Kidney (tissue), 14 donors: ENCODE measurements around the gene MTERF4. TPM values are rescaled to one million over a fixed set of nuclear protein-coding genes. Genes with fewer than 3 reads are reported as not detected.
A peak's percentile ranks its signal among the peaks of the same experiment; 100 is the strongest.

Experiments used
- DNase-seq, 5 donors: peaks; one replicate each; pipeline ENCODE4 v3.0.0-alpha.2; 2013 to 2020
- FAIRE-seq: peaks from 2 replicates; lab custom pipeline; 2012; peaks lifted over from hg19 to GRCh38; lab: Jason Lieb, UNC
- H3K27ac ChIP-seq, 2 donors: one replicate each; pipeline ENCODE4 v1.7.0; 2013; ENCODE audit warnings: low read depth in 2 of 2, low read length in 2 of 2, inconsistent platforms in 1 of 2
- H3K27me3 ChIP-seq: one replicate; pipeline ENCODE4 v1.7.1; 2013; ENCODE audit warnings: low read length, inconsistent platforms; ENCODE audit not compliant: control insufficient read depth, insufficient read depth
- H3K36me3 ChIP-seq, 3 donors: one replicate each; pipeline versions ENCODE4 v1.7.0 to v1.7.1; 2013; ENCODE audit warnings: low read length in 3 of 3, control low read depth in 1 of 3, inconsistent platforms in 1 of 3; ENCODE audit not compliant: insufficient read depth in 3 of 3, control insufficient read depth in 2 of 3
- H3K4me1 ChIP-seq, 3 donors: one replicate each; pipeline versions ENCODE4 v1.7.0 to v1.7.1; 2013; ENCODE audit warnings: low read length in 3 of 3, inconsistent platforms in 1 of 3, low read depth in 1 of 3; ENCODE audit not compliant: control insufficient read depth in 2 of 3, insufficient read depth in 2 of 3
- H3K4me3 ChIP-seq, 3 donors: one replicate each; pipeline versions ENCODE4 v1.7.0 to v1.8.1; 2013; ENCODE audit warnings: low read length in 3 of 3, control low read depth in 1 of 3, inconsistent platforms in 1 of 3
- H3K9ac ChIP-seq, 3 donors: one replicate each; pipeline versions ENCODE4 v1.7.0 to v1.7.1; 2013; ENCODE audit warnings: low read length in 3 of 3, control low read depth in 1 of 3, inconsistent platforms in 1 of 3
- H3K9me3 ChIP-seq, 3 donors: one replicate each; pipeline versions ENCODE4 v1.7.0 to v1.7.1; 2013; ENCODE audit warnings: low read length in 3 of 3, control low read depth in 1 of 3, inconsistent platforms in 1 of 3; ENCODE audit not compliant: control insufficient read depth in 2 of 3, insufficient read depth in 1 of 3
- intact Hi-C: fragments of 100-400 bp; cut with DNase I; formaldehyde crosslinking; loops from one replicate; pipeline ENCODE4 v1.11.1; 2022
- polyA plus RNA-seq: library from polyadenylated mRNA; stranded (reverse); fragments of 350-450 nt; fragmentation: Illumina TruSeq; extraction: RNeasy Lipid Tissue Mini Kit (QIAGEN cat#74804); gene quantifications from one replicate; pipeline ENCODE4 v1.2.3, GENCODE V29; 2014; ENCODE audit warnings: low read depth, low replicate concordance; ENCODE audit not compliant: insufficient read depth
- total RNA-seq: library from RNA; stranded (reverse); fragmentation: NEBNext Ultra II Directional; extraction: Animal tissue kit (Norgen Biotek cat#: 25700); gene quantifications from one replicate; pipeline ENCODE4 v1.2.1, GENCODE V29; 2021
- TF ChIP-seq, protein P1 (sequence below): IDR thresholded peaks from 3 replicates; pipeline ENCODE4 v1.5.1; 2012; ENCODE audit warnings: mild to moderate bottlenecking, moderate library complexity, borderline replicate concordance; ENCODE audit not compliant: insufficient read depth; ENCODE audit errors: extremely low read depth
- donor health status: control.
- donor health status: control.
- donor health status: control.
- donor health status: control.
- donor health status: control.
- donor health status: DM: yes; HTN: yes; CAD: no.
- donor health status: Normal renal cell carcinoma (clear cell type).

The MTERF4 gene
- total and polyA plus RNA-seq, 2 donors from 2014 or later, result 24.3 to 41.5 TPM

DNA sequence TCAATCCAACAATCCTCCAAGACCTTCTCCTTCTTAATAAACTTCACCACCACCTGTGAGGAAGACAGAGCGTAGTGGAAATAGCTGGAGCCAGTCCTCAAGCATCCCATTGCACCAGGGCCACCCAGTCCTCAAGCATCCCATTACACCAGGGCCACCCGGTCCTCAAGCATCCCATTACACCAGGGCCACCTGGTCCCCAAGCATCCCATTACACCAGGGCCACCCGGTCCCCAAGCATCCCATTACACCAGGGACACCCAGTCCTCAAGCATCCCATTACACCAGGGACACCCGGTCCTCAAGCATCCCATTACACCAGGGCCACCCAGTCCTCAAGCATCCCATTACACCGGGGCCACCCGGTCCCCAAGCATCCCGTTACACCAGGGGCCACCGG lies 13.3 kb upstream of the MTERF4 start:
- intact Hi-C loops, result no loop called here
- DNase-seq (no peak), FAIRE-seq (no peak)
- Histone ChIP-seq H3K9ac (no peak overlapping the region), H3K36me3 (peaks cover 0 to 3% (median 0%) of the 10 kb centered on the region in 3 donors), H3K27ac (no peak overlapping the region), H3K27me3 (no peaks in the 10 kb centered on the region), H3K4me1 (no peaks in the 10 kb centered on the region), H3K4me3 (no peak overlapping the region), H3K9me3 (no peaks in the 10 kb centered on the region)
- TF ChIP-seq, protein P1, sequence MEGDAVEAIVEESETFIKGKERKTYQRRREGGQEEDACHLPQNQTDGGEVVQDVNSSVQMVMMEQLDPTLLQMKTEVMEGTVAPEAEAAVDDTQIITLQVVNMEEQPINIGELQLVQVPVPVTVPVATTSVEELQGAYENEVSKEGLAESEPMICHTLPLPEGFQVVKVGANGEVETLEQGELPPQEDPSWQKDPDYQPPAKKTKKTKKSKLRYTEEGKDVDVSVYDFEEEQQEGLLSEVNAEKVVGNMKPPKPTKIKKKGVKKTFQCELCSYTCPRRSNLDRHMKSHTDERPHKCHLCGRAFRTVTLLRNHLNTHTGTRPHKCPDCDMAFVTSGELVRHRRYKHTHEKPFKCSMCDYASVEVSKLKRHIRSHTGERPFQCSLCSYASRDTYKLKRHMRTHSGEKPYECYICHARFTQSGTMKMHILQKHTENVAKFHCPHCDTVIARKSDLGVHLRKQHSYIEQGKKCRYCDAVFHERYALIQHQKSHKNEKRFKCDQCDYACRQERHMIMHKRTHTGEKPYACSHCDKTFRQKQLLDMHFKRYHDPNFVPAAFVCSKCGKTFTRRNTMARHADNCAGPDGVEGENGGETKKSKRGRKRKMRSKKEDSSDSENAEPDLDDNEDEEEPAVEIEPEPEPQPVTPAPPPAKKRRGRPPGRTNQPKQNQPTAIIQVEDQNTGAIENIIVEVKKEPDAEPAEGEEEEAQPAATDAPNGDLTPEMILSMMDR, result no peak

- H3K9me3 ChIP-seq, result no peaks in the 10 kb centered on the region
- intact Hi-C loops, result no loop called here
- DNase-seq (peak in 1 of 5 donors; percentile 54), FAIRE-seq (no peak)
- no peaks in the 10 kb centered on the region for H3K27me3 ChIP-seq
- no peak overlapping the region for H3K27ac ChIP-seq
- TF ChIP-seq, protein P1, result no peak
- H3K36me3 ChIP-seq, result peaks cover 0 to 3% (median 0%) of the 10 kb centered on the region in 3 donors
- no peak overlapping the region for H3K4me3 ChIP-seq
- no peaks in the 10 kb centered on the region for H3K4me1 ChIP-seq
- H3K9ac ChIP-seq, result no peak overlapping the region
These were observed 12.7 kb upstream of the MTERF4 start for GRCh38 chr2:241114836-241115235.

- Histone ChIP-seq H3K36me3 (peaks cover 0 to 3% (median 0%) of the 10 kb centered on the region in 3 donors), H3K9ac (no peak overlapping the region), H3K4me3 (no peak overlapping the region), H3K27ac (no peak overlapping the region), H3K4me1 (no peaks in the 10 kb centered on the region), H3K27me3 (no peaks in the 10 kb centered on the region), H3K9me3 (no peaks in the 10 kb centered on the region)
- intact Hi-C loops, result no loop called here
- peak in 1 of 5 donors; percentile 42 for DNase-seq
- TF ChIP-seq, protein P1, result no peak
- FAIRE-seq, result no peak
These were observed 10.5 kb upstream of the MTERF4 start for GRCh38 chr2:241112592-241112991.

GRCh38 chr2:241112046-241112445 lies 10.0 kb upstream of the MTERF4 start:
- TF ChIP-seq, protein P1, result no peak
- Histone ChIP-seq H3K36me3 (peaks cover 0 to 3% (median 0%) of the 10 kb centered on the region in 3 donors), H3K4me1 (no peaks in the 10 kb centered on the region), H3K4me3 (no peak overlapping the region), H3K9me3 (no peaks in the 10 kb centered on the region), H3K27ac (no peak overlapping the region), H3K27me3 (no peaks in the 10 kb centered on the region), H3K9ac (no peak overlapping the region)
- intact Hi-C loops, result no loop called here
- FAIRE-seq (no peak), DNase-seq (peak in 1 of 5 donors; percentile 32)
